ENCODE results near the gene RGL3. TPM values are rescaled to one million over a fixed set of nuclear protein-coding genes. Genes with fewer than 3 reads are reported as not detected.

RGL3 gene
- total RNA-seq, 2 experiments from 2014 or later, result not detected

GRCh38 chr19:11375143-11375948 lies 43.8 kb downstream of the RGL3 start:
- DNase-seq, result peak; percentile 52 to 93 (median 74)
- Histone ChIP-seq H3K36me3 (ENCODE audit: insufficient read depth, low read length) (peaks cover 14% of the 10 kb centered on the region), H3K27me3 (ENCODE audit: control insufficient read depth in 1 of 2, insufficient read depth in 2 of 2, low read length in 2 of 2) (no peaks in the 10 kb centered on the region), H3K4me1 (ENCODE audit: insufficient read depth, low read length) (peaks cover 53% of the 10 kb centered on the region), H3K9me3 (ENCODE audit: control insufficient read depth in 1 of 2, insufficient read depth in 1 of 2, low read length in 2 of 2) (no peaks in the 10 kb centered on the region), H3K4me3 (ENCODE audit: low read length) (peak overlapping the region; percentile 87), H3K27ac (ENCODE audit: low read depth in 1 of 2, low read length in 2 of 2) (peak overlapping the region; percentile 97 to 99)
- intact Hi-C loops (cut with DNase I, micrococcal nuclease), result loop anchor here (1.0 to 10.0 kb wide), 5 partner anchors 29 to 503 kb away; partner anchors contain the start of genes ODAD3 (in 2 of the 2), PRKCSH (in 2 of the 2), CARM1 (in 1 of the 2) and CCDC159 (in 1 of the 2)
- Mint-ChIP-seq H3K4me3 (no peak overlapping the region), H3K4me1 (ENCODE audit: low read depth) (peaks cover 27% of the 10 kb centered on the region), H3K9me3 (no peaks in the 10 kb centered on the region), H3K27ac (no peak overlapping the region), H3K27me3 (no peaks in the 10 kb centered on the region), H3K36me3 (ENCODE audit: low read depth) (peaks cover 17% of the 10 kb centered on the region)
- TF ChIP-seq CTCF (IDR thresholded peaks at IDR 0.05), result no peak
- POLR2A ChIA-PET, result interaction anchor here (0.5 to 2.7 kb wide), 31 partner anchors 8 to 1790 kb away, joined by 3 to 86 read pairs (median 4); partner anchors contain the start of genes CCDC159, ECSIT, ELOF1 and EPOR
- CTCF ChIA-PET, result interaction anchor here (0.6 to 3.4 kb wide), 5 partner anchors 9 to 107 kb away, joined by 3 to 16 read pairs (median 9); partner anchors contain the start of genes EPOR, ODAD3 and PRKCSH
- ATAC-seq (ENCODE audit: poor library complexity), result peak; percentile 53

GRCh38 chr19:11374433-11375142 lies 44.5 kb downstream of the RGL3 start, which contains the start of gene SWSAP1:
TSS of gene SWSAP1 (plus strand) at chr19:11374666. CDS start at chr19:11374681, 15 bp downstream.
- Mint-ChIP-seq H3K9me3 (no peaks in the 10 kb centered on the region), H3K27me3 (no peaks in the 10 kb centered on the region), H3K4me1 (ENCODE audit: low read depth) (peaks cover 21% of the 10 kb centered on the region), H3K4me3 (no peak within 1 kb of the TSS), H3K27ac (no peak within 1 kb of the TSS), H3K36me3 (ENCODE audit: low read depth) (peaks cover 13% of the 10 kb centered on the region)
- TF ChIP-seq CTCF (IDR thresholded peaks at IDR 0.05), result no peak
- H3K27ac ChIP-seq (ENCODE audit: low read depth in 1 of 2, low read length in 2 of 2), result peak within 1 kb of the TSS; percentile 97 to 99
- ATAC-seq (ENCODE audit: poor library complexity) (peak; percentile 87), DNase-seq (peak; percentile 93 to 100 (median 95))
- no peaks in the 10 kb centered on the region for H3K27me3 ChIP-seq (ENCODE audit: control insufficient read depth in 1 of 2, insufficient read depth in 2 of 2, low read length in 2 of 2)
- peaks cover 45% of the 10 kb centered on the region for H3K4me1 ChIP-seq (ENCODE audit: insufficient read depth, low read length)
- peak within 1 kb of the TSS; percentile 87 for H3K4me3 ChIP-seq (ENCODE audit: low read length)
- H3K36me3 ChIP-seq (ENCODE audit: insufficient read depth, low read length), result peaks cover 15% of the 10 kb centered on the region
- intact Hi-C loops (cut with DNase I, micrococcal nuclease), result loop anchor here (1.0 to 10.0 kb wide), 5 partner anchors 28 to 502 kb away; partner anchors contain the start of genes ODAD3 (in 2 of the 2), PRKCSH (in 2 of the 2), CARM1 (in 1 of the 2) and CCDC159 (in 1 of the 2)
- H3K9me3 ChIP-seq (ENCODE audit: control insufficient read depth in 1 of 2, insufficient read depth in 1 of 2, low read length in 2 of 2), result no peaks in the 10 kb centered on the region
- CTCF ChIA-PET, result interaction anchor here (0.9 to 3.4 kb wide), 4 partner anchors 33 to 108 kb away, joined by 3 to 16 read pairs (median 12); partner anchors contain the start of genes ODAD3 and PRKCSH
- POLR2A ChIA-PET, result interaction anchor here (0.5 to 2.7 kb wide), 32 partner anchors 9 to 1790 kb away, joined by 3 to 86 read pairs (median 4); partner anchors contain the start of genes CCDC159, ECSIT, ELOF1 and EPOR
